Urinary bladder (tissue), 4 donors: ENCODE measurements around the gene IGFLR1. TPM values are rescaled to one million over a fixed set of nuclear protein-coding genes. Genes with fewer than 3 reads are reported as not detected.
"Not testable (repeated sequence)": the region's sequence is repeated elsewhere in the genome, so short reads cannot be mapped to it uniquely, and the experiment has no call there.

Experiments
- DNase-seq: peaks from one replicate; pipeline ENCODE4 v3.0.0-alpha.2; 2015; ENCODE audit errors: extremely low spot score
- H3K27ac ChIP-seq: one replicate; pipeline ENCODE4 v1.5.1; 2013; ENCODE audit warnings: low read depth, mild to moderate bottlenecking, moderate library complexity
- H3K36me3 ChIP-seq: one replicate; pipeline ENCODE4 v1.6.1; 2013; ENCODE audit warnings: mild to moderate bottlenecking, moderate library complexity; ENCODE audit not compliant: insufficient read depth
- H3K4me1 ChIP-seq: one replicate; pipeline ENCODE4 v1.6.1; 2013; ENCODE audit warnings: mild to moderate bottlenecking, moderate library complexity; ENCODE audit not compliant: insufficient read depth
- H3K4me3 ChIP-seq: one replicate; pipeline ENCODE4 v1.5.1; 2013; ENCODE audit warnings: low read depth, low read length
- WGBS: extraction: QIAGEN DNeasy Blood & Tissue Kit; methylation state at CpG from one replicate; pipeline ENCODE4 v1.1.7; 2013; 5-methylcytosine and 5-hydroxymethylcytosine counted together
- polyA plus RNA-seq: library from polyadenylated mRNA; stranded (reverse); fragments of 200-250 nt; gene quantifications from one replicate; pipeline ENCODE4 v1.2.3, GENCODE V29; 2013
- total RNA-seq: library from RNA; depleted of rRNA; stranded (reverse); fragments of >200 nt; gene quantifications from one replicate; pipeline ENCODE4 v1.2.3, GENCODE V29; 2014
- donor health status: healthy with polysubstance abuse.
- donor health status: healthy.

IGFLR1 gene
- total and polyA plus RNA-seq, 2 donors = 0.53 to 21.2 TPM

DNA sequence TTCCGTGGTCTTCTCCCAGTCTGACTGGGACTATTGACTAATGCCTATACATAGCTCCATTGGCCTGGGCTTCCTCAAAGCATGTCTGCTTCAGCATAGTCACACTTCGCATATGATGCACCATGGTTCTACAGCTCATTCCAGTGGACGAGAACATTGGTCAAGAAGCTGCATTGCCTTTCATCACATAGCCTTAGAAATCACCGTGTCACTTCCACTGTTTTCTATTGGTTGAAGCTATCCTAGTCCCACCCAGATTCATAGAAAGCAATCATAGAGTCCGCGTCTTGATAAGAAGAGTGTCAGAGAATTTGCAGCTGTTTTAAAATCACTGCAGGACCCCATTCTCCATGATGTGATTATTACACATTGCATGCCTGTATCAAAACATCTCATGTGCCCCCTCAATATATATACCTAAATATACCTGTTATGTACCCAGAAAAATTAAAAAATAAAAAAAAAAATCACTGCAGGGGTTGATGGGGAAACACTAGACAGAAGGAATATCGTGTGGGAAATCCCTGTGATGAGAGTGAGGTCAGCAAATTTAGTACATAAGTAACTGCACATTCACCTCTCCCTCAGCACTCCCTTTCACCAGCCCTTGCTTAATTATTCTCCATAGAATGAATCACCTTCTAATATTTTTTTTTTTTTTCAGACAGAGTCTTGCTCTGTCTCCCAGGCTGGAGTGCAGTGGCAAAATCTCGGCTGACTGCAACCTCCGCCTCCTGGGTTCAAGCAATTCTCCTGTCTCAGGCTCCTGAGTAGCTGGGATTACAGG, 31.0 kb upstream of the IGFLR1 start:
- H3K27ac ChIP-seq = no peak overlapping the region
- H3K4me1 ChIP-seq = no peaks in the 10 kb centered on the region
- no peaks in the 10 kb centered on the region for H3K36me3 ChIP-seq
- DNase-seq = no peak
- WGBS = 51% methylated on average over 9 of the region's 9 CpGs
- H3K4me3 ChIP-seq = no peak overlapping the region

DNA sequence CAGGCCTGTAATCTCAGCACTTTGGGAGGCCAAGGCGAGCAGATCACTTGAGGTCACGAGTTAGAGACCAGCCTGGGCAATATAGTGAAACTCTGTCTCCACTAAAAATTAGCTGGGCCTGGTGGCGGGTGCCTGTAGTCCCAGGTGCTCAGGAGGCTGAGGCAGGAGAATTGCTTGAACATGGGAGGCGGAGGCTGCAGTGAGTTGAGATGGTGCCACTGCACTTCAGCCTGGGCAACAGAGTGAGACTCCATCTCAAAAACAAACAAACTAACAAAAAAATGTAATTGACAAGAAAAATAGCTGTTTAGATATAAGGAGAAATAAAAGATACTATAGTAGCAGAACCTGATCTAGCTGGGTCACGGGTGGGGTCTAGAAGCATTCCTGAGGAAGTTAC, 30.1 kb upstream of the IGFLR1 start:
- not testable (repeated sequence) for H3K4me3 ChIP-seq, H3K36me3 ChIP-seq, H3K27ac ChIP-seq, H3K4me1 ChIP-seq, DNase-seq
- 95% methylated on average over 5 of the region's 5 CpGs for WGBS

DNA sequence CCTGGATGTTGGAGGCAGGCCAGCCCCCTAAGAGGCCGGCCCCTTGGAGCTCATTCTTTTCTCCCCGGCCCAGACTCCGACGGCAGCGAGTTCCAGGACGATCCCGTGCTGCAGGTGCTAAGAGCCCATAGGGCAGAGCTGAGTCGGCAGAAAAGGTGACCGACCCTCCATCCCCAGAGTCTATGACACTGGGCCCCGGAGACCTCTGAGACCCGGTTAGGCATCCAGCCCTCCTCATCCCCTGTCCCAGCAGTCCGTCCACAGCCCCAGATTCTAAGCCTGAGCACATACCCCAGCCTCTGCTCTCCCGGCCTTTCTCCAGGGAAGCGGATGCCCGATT, 25.8 kb upstream of the IGFLR1 start:
- 61% methylated on average over 15 of the region's 15 CpGs for WGBS
- Histone ChIP-seq H3K36me3 (no peaks in the 10 kb centered on the region), H3K4me1 (no peaks in the 10 kb centered on the region), H3K27ac (no peak overlapping the region), H3K4me3 (no peak overlapping the region)
- DNase-seq = no peak

DNA sequence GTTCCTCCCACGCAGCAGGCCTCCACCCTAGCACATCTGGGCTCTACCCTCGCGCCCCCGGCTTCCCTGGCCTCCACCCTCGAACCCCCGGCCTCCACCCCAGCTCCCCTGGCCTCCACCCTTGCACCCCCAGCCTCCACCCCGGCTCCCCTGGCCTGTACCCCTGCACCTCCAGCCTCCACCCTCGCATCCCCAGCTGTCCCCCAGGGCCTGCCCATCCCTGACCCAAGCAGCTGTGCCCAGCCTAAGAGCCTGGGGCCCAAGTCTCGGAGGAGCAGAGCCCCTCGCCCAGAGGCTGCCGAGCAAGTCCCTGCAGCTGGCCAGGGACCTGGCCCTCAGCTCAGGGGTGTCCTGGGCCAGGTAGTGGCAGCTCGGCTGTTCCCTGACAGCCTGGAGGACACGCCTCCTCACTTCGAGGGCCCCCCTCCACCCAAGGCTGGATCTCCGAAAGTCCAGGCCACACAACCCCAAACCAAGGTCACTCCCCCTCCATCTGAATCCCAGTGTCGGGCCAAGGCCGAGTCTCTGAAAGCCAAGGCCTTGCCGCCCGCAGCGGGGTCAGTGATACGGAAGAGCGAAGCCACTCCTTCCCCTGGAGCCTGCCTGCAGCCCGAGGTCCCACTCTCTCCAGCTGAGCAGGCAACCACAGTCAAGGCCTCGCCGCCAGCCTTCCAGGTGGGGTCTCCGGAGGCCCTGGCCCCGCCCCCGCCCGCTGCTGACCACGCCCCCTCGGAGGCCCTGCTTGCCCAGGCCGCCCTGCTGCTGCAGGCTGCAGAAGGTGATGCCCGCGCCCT, 25.2 kb upstream of the IGFLR1 start:
- Histone ChIP-seq H3K36me3 (no peaks in the 10 kb centered on the region), H3K4me1 (no peaks in the 10 kb centered on the region), H3K27ac (no peak overlapping the region), H3K4me3 (no peak overlapping the region)
- DNase-seq = no peak
- WGBS = 56% methylated on average over 34 of the region's 34 CpGs

DNA sequence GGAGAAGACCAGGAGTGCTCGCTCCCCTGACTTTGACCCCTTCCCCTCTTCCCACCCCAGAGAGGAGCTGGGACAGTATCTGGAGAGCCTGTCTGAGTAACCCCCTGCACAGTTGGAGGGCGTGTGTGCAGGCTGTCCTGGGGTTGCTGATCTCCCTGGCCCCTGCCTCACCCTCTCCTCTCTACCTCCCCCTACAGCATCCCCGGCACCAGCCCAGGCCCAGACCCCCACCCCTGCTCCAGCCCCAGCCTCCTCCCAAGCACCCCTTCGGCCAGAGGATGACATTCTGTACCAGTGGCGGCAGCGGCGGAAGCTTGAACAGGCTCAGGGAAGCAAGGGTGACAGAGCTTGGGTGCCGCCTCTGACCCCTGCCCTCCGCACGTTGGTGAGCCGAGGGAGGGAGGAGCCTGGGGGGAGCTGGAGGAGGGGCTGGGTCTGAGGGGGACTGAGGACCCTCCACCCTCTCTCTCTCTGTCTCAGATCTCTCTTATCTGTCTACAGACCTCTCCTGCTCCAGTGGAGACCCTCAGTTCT, 24.4 kb upstream of the IGFLR1 start:
- DNase-seq = no peak
- Histone ChIP-seq H3K27ac (no peak overlapping the region), H3K4me1 (no peaks in the 10 kb centered on the region), H3K4me3 (no peak overlapping the region), H3K36me3 (no peaks in the 10 kb centered on the region)
- WGBS = 86% methylated on average over 11 of the region's 11 CpGs

DNA sequence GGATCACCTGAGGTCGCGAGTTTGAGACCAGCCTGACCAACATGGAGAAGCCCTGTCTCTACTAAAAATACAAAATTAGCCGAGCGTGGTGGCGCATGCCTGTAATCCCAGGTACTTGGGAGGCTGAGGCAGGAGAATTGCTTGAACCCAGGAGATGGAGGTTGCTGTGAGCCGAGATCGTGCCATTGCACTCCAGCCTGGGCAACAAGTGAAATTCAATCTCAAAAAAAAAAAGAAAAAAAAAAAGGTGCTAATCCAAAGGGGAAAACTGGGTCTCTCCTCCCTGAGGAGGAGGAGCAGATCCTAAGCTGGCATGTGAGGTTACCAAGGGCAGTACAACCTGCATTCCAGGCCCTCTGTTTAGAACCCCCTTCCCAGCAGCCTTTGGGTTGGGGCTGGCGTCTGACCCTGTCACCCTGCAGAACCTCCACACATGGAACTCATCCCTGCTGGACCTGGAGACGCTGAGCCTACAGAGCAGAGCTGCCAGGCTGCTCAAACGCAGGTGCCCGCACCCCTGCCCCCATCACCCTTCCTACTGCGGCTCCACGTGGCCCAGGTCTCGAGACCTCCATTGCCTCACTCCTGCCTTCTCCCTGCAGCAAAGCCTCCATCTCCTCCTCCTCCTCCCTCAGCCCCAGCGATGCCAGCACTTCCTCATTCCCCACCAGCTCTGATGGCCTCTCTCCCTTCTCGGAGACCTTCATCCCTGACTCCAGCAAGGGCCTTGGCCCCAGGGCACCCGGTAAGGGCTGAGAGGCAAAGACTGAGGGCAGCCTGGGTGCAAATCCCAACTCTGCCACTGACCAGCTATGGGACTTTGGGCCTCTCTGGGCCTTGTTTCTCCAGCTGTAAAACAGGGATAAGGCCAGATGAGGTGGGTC, 22.4 kb upstream of the IGFLR1 start:
- 93% methylated on average over 17 of the region's 17 CpGs for WGBS
- H3K4me3 ChIP-seq = no peak overlapping the region
- H3K4me1 ChIP-seq = no peaks in the 10 kb centered on the region
- H3K27ac ChIP-seq = no peak overlapping the region
- no peak for DNase-seq
- H3K36me3 ChIP-seq = no peaks in the 10 kb centered on the region

DNA sequence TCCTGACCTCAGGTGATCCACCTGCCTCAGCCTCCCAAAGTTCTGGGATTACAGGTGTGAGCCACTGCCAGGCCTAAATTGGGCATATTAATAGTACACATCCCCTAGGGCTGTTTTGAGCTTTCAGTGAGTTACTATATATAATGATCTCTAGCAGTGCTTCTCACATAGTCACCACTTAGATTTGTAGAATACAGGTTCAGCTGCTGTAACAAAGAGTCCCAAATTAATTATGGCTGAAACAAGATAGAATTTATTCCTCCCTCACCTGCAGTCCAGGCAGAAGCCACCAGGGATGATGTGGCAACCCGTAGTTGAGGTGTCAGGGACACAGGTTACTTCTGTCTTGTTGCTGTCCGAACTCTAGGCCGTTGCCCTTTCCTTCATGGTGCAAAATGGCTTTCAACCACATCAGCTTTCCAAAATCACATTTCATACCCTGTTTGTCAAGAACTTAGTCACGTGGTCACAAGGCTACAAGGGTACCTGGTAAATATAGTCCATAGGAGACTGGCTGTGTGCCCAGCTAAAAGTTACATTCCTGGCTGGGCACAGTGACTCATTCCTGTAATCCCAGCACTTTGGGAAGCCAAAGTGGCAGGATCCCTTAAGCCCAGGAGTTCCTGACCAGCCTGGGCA, 18.6 kb upstream of the IGFLR1 start:
- no peak for DNase-seq
- no peaks in the 10 kb centered on the region for H3K4me1 ChIP-seq
- H3K4me3 ChIP-seq = no peak overlapping the region
- no peak overlapping the region for H3K27ac ChIP-seq
- H3K36me3 ChIP-seq = no peaks in the 10 kb centered on the region
- 94% methylated on average over 4 of the region's 4 CpGs for WGBS

DNA sequence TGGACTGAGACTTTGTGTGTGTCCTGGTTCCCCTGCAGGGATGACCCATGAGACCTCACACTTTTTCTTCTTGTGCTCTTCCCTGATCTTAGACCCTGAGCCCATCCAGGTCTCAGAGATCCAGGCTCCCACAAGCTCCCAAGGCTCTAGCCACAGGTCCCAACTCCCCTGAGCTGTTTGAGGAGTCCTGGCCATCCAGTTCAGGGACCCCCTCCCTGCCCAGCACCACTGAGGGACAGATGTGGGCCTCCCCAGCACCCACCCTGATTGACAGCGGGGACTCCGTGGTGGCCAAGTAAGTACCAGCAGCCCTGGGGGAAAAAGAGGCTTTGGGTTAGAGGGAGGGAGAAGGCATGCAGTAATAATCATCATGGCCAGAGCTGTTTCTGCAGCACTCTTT, 17.4 kb upstream of the IGFLR1 start:
- no peaks in the 10 kb centered on the region for H3K36me3 ChIP-seq
- WGBS = 94% methylated on average over 2 of the region's 2 CpGs
- H3K4me1 ChIP-seq = no peaks in the 10 kb centered on the region
- H3K27ac ChIP-seq = no peak overlapping the region
- no peak for DNase-seq
- H3K4me3 ChIP-seq = no peak overlapping the region

DNA sequence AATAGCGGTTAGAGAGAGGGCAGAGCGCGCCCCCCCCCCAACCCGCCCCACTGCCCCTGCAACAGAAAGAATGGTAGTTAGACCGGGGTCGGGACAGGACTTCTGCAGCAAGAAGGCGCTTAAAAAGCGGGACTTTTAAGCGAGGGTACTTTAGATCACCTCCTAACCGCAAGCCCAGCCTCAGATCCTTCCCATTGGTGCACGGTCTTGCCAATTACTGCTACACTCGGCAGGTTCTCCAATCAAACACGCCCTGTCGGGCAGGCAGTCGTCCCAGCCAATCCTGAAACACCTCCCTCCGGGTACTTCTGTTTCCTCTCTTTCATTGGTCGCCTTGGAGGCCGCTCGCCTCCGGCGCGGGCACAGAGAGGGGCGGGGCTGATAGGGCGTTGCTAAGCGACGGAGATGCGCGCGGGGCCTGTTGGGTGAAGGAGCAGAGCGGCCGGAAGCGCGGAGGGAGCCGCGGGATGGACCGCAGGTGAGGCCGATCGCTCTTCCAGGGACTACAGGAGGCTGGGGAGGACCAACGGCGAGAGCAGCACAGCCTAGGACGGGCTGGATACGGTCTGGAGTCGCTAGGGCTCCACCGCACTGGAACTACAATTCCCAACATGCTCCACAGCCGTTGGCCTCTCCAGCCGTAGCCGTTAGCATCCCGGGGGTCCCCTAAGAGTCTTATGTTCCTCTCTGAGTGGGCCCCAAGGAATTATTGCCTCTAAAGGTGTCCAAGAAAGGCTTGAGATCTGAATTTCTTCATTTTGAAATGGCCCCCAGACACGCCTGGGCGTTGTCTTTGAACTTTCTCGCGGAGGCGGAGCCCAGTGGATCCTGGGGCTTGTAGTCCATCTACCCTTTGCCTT, 15.7 kb upstream of the IGFLR1 start, which contains the start of gene PROSER3:
Gene PROSER3 (plus strand): TSS at position 428 of the 860 bp plus-strand sequence. CDS start 40 bp downstream, at position 468.
- peak within 1 kb of the TSS; percentile 64 for H3K4me3 ChIP-seq
- peak within 1 kb of the TSS; percentile 92 for H3K27ac ChIP-seq
- WGBS = under 1% methylated on average over 53 of the region's 53 CpGs
- no peaks in the 10 kb centered on the region for H3K4me1 ChIP-seq
- no peaks in the 10 kb centered on the region for H3K36me3 ChIP-seq
- peak; percentile 98 for DNase-seq

DNA sequence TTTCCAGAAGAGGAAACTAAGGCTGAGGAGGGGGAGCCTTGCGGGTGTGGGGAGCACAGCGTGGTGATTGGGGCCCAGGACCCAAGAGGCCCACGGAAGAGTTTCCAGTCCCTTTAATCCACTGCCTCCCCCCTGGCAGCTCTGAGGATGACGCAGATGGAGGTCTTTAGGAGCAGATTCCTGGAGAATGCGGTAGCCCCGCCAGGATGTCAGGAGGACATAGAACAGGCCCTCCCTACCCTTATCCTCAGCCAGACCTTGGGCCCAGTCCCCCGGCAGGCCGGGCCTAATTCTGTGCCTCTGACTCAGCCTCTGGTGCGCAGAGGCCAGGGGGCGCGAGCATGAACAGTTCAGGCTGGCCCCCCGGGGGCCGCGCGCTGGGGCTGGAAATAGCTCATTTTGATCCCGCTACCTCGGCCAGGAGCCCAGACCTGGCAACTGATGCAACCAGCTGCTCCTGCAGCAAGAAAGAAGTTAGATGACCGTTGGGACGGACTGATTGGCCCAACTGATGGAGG, 15.0 kb upstream of the IGFLR1 start:
- no peaks in the 10 kb centered on the region for H3K4me1 ChIP-seq
- DNase-seq = peak; percentile 72
- H3K27ac ChIP-seq = peak overlapping the region; percentile 84
- H3K4me3 ChIP-seq = peak overlapping the region; percentile 51
- no peaks in the 10 kb centered on the region for H3K36me3 ChIP-seq
- 3% methylated on average over 19 of the region's 19 CpGs for WGBS

DNA sequence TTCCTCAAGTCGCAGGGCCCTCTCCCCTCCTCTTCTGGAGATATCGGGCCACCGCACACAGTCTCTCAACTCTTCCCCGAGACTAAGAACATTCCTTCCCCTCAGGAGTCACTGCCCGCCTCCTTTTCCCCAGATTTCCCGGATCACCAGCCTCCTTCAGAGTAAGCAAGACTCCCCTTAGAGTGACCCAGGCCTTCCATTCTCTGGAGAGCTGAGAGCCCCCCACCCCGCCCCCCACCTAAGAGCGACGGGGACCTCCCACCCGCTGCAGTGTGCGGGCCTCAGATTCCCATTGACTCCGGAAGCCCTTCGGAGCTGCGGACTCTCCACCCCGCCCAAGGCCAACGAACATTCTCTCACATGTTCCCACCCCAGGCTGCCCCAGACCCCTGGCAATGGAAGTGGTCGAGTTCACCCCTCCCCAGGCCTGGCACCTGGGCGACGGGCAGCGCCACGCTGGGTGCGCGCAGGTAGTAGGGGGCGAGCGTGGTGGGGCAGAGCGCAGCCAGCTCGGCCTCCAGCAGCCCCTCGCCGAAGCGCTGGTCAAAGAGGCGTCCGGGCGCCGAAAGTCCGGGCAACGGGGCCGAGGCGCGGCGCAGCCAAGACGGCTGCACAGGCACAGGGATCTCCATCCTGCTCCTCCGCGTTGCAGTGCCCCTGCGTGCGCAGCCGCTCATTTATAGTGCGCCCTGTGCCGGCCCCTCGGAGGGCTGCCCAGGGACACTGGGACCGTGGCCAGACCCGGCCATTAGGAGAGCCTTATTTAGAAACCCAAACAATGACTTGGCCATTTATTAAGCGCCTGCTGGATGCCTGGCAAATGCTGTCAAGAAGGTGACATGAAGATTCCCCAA, 14.4 kb upstream of the IGFLR1 start, which contains the start of gene HSPB6:
Gene HSPB6 (minus strand): TSS at position 653 of the 854 bp plus-strand sequence. CDS start 21 bp downstream, at position 632.
- WGBS = 3% methylated on average over 52 of the region's 52 CpGs
- H3K36me3 ChIP-seq = no peaks in the 10 kb centered on the region
- H3K4me3 ChIP-seq = peak within 1 kb of the TSS; percentile 51
- H3K4me1 ChIP-seq = no peaks in the 10 kb centered on the region
- DNase-seq = no peak
- H3K27ac ChIP-seq = peak within 1 kb of the TSS; percentile 84
